Suprapubic skin (tissue), 4 donors: ENCODE results near the gene LRMDA.

Source experiments
- CTCF ChIP-seq, 2 donors: fragments of 200-600 bp in 1 of 2; fragments of 450-650 bp in 1 of 2; sonication (generic) in 1 of 2; IDR thresholded peaks; one replicate each; pipeline ENCODE4 v1.5.1; 2016 to 2019; ENCODE audit warnings: antibody characterized with exemption in 2 of 2, mild to moderate bottlenecking in 1 of 2, moderate library complexity in 1 of 2
- EP300 ChIP-seq: sonication (generic); formaldehyde crosslinking; IDR thresholded peaks from one replicate; pipeline ENCODE4 v1.6.1; 2017; ENCODE audit warnings: antibody characterized with exemption
- POLR2A ChIP-seq, 2 donors: fragments of 450-650 bp; IDR thresholded peaks; one replicate each; pipeline ENCODE4 v1.6.1; 2017; ENCODE audit warnings: antibody characterized with exemption in 2 of 2, mild to moderate bottlenecking in 2 of 2, moderate library complexity in 2 of 2
- POLR2AphosphoS5 ChIP-seq, 3 donors: sonication (generic); formaldehyde crosslinking; IDR thresholded peaks; one replicate each; pipeline ENCODE4 v1.6.1; 2017; ENCODE audit warnings: antibody characterized with exemption in 3 of 3

GRCh38 chr10:75658915-75659314, 227.5 kb downstream of the LRMDA start:
- TF ChIP-seq POLR2A (IDR thresholded peaks at IDR 0.05) = no peak
- TF ChIP-seq CTCF (IDR thresholded peaks at IDR 0.05) = no peak
- TF ChIP-seq POLR2AphosphoS5 (IDR thresholded peaks at IDR 0.05) = no peak
- TF ChIP-seq EP300 = no peak
